ENCODE measurements around the gene NUPR2. TPM values are rescaled to one million over a fixed set of nuclear protein-coding genes. Genes with fewer than 3 reads are reported as not detected.
"Not testable (repeated sequence)": the region's sequence is repeated elsewhere in the genome, so short reads cannot be mapped to it uniquely, and the experiment has no call there.

Gene NUPR2
- not detected for polyA plus RNA-seq (2012; ENCODE audit: insufficient read depth, insufficient read length, low read depth)

- 0 out of 2 replicates have a peak, but pooled peaks cover 6% of the 10 kb centered on the region for H3K27me3 ChIP-seq
- no peaks in the 10 kb centered on the region for H3K9me3 ChIP-seq
- H3K36me3 ChIP-seq, result no peaks in the 10 kb centered on the region
- H3K4me3 ChIP-seq (ENCODE audit: low read depth, low read length), result no peak within 1 kb of the TSS
- DNase-seq, result no peak
- H3K4me1 ChIP-seq, result no peaks in the 10 kb centered on the region
- no peak for TF ChIP-seq CTCF (IDR thresholded peaks at IDR 0.05; ENCODE audit: low read depth, low read length)
These were observed at the start of gene NUPR2 for GRCh38 chr7:56115852-56116538. NUPR2 (minus strand) TSS chr7:56116417; CDS start chr7:56116314, 103 bp downstream.

- no peak for DNase-seq
- Histone ChIP-seq H3K4me3 (ENCODE audit: low read depth, low read length) (no peak overlapping the region), H3K4me1 (no peaks in the 10 kb centered on the region), H3K27me3 (no peaks in the 10 kb centered on the region), H3K36me3 (no peaks in the 10 kb centered on the region), H3K9me3 (no peaks in the 10 kb centered on the region)
- no peak for TF ChIP-seq CTCF (IDR thresholded peaks at IDR 0.05; ENCODE audit: low read depth, low read length)
These were observed 41.1 kb upstream of the NUPR2 start for GRCh38 chr7:56157238-56157790.

- H3K4me3 ChIP-seq (ENCODE audit: low read depth, low read length); DNase-seq; H3K27me3 ChIP-seq; H3K9me3 ChIP-seq; H3K36me3 ChIP-seq; H3K4me1 ChIP-seq: not testable (repeated sequence)
These were observed 14.8 kb upstream of the NUPR2 start for GRCh38 chr7:56131062-56131461.

- H3K9me3 ChIP-seq, result no peaks in the 10 kb centered on the region
- DNase-seq, result no peak
- no peak for TF ChIP-seq CTCF (IDR thresholded peaks at IDR 0.05; ENCODE audit: low read depth, low read length)
These were observed 11.2 kb upstream of the NUPR2 start for GRCh38 chr7:56127241-56127975.

GRCh38 chr7:56125831-56126230 is 9.6 kb upstream of the NUPR2 start:
- H3K9me3 ChIP-seq, result no peaks in the 10 kb centered on the region

More at GRCh38 chr7:56127241-56127975, 11.2 kb upstream of the NUPR2 start:
- H3K4me1 ChIP-seq, result no peaks in the 10 kb centered on the region
- H3K27me3 ChIP-seq, result no peaks in the 10 kb centered on the region
- no peak overlapping the region for H3K4me3 ChIP-seq (ENCODE audit: low read depth, low read length)
- no peaks in the 10 kb centered on the region for H3K36me3 ChIP-seq

More at GRCh38 chr7:56125831-56126230, 9.6 kb upstream of the NUPR2 start:
- no peaks in the 10 kb centered on the region for H3K27me3 ChIP-seq
- DNase-seq, result no peak
- H3K4me3 ChIP-seq (ENCODE audit: low read depth, low read length), result peak overlapping the region; percentile 10; the same call in 1 of the 2 replicates
- TF ChIP-seq CTCF (IDR thresholded peaks at IDR 0.05; ENCODE audit: low read depth, low read length), result no peak
- H3K36me3 ChIP-seq, result no peaks in the 10 kb centered on the region
- H3K4me1 ChIP-seq, result no peaks in the 10 kb centered on the region
